SK-N-SH (cell line): Measurements from ENCODE around the gene TFRC.

Source experiments
- CHD2 ChIP-seq: fragments of 150-350 bp; IDR thresholded peaks from 2 replicates; pipeline ENCODE4 v1.6.1; 2018; ENCODE audit warnings: low read length; ENCODE audit not compliant: partially characterized antibody
- CTCF ChIP-seq: fragments of 200-600 bp; sonication (generic); IDR thresholded peaks from 2 replicates; pipeline ENCODE4 v1.6.1; 2017; ENCODE audit warnings: antibody characterized with exemption, mild to moderate bottlenecking, moderate library complexity
- ELF1 ChIP-seq: IDR thresholded peaks from 2 replicates; pipeline ENCODE4 v1.4.0; 2012
- EP300 ChIP-seq, 2 experiments: IDR thresholded peaks; 2 replicates each; pipeline versions ENCODE4 v1.4.0 to v1.6.1; 2012; ENCODE audit warnings: borderline replicate concordance in 1 of 2, low read depth in 1 of 2, low read length in 1 of 2
- EZH2phosphoT487 ChIP-seq: fragments of 200-600 bp; sonication (generic); IDR thresholded peaks from 2 replicates; pipeline ENCODE4 v1.6.1; 2017; ENCODE audit warnings: low read depth, mixed run types, mild to moderate bottlenecking, antibody characterized with exemption, moderate library complexity, borderline replicate concordance
- FOXM1 ChIP-seq: IDR thresholded peaks from 2 replicates; pipeline ENCODE4 v1.4.0; 2012; ENCODE audit warnings: low read depth, mild to moderate bottlenecking
- JUND ChIP-seq: IDR thresholded peaks from 2 replicates; pipeline ENCODE4 v1.4.0; 2012
- MAX ChIP-seq: IDR thresholded peaks from 2 replicates; pipeline ENCODE4 v1.4.0; 2012; ENCODE audit warnings: low read depth
- MEF2A ChIP-seq: IDR thresholded peaks from 2 replicates; pipeline ENCODE4 v1.4.0; 2012; ENCODE audit warnings: low read depth, borderline replicate concordance
- RCOR1 ChIP-seq: fragments of 150-350 bp; IDR thresholded peaks from 2 replicates; pipeline ENCODE4 v1.6.1; 2017; ENCODE audit warnings: antibody characterized with exemption, low read length
- RFX5 ChIP-seq: IDR thresholded peaks from 2 replicates; pipeline ENCODE4 v1.6.1; 2012; ENCODE audit warnings: mild to moderate bottlenecking, improper control_type of control experiment, low read length
- RXRA ChIP-seq: IDR thresholded peaks from 2 replicates; pipeline ENCODE4 v1.4.0; 2012; ENCODE audit warnings: low read depth, mild to moderate bottlenecking, borderline replicate concordance
- SMC3 ChIP-seq: IDR thresholded peaks from 2 replicates; pipeline ENCODE4 v1.6.1; 2012; ENCODE audit warnings: low read depth, low read length, improper control_type of control experiment
- ZBTB33 ChIP-seq: IDR thresholded peaks from 2 replicates; pipeline ENCODE4 v1.4.0; 2012; ENCODE audit warnings: low read depth, borderline replicate concordance

GRCh38 chr3:196012481-196012880 lies 69.4 kb downstream of the TFRC start:
- TF ChIP-seq MEF2A (no peak), CTCF (no peak), RXRA (no peak), EP300 (IDR thresholded peaks at IDR 0.05; ENCODE audit: borderline replicate concordance in 1 of 2, low read depth in 1 of 2, low read length in 1 of 2) (0 out of 4 replicates have a peak, but pooled peaks of 1 of the 2 experiments have one; percentile 23), ELF1 (no peak), FOXM1 (no peak), EZH2phosphoT487 (no peak), JUND (peak; percentile 27; the same call in 1 of the 2 replicates), MAX (0 out of 2 replicates have a peak, but pooled peaks have one; percentile 24), CHD2 (no peak), SMC3 (no peak), RFX5 (no peak), ZBTB33 (no peak), RCOR1 (no peak)
